Measurements from ENCODE around the gene KCTD20.

GRCh38 chr6:36489426-36489825 is 46.6 kb downstream of the KCTD20 start:
- TF ChIP-seq YY1 (IDR thresholded peaks at IDR 0.05; ENCODE audit: low read depth) (no peak), TCF12 (IDR thresholded peaks at IDR 0.05; ENCODE audit: low read depth) (no peak), CREB1 (IDR thresholded peaks at IDR 0.05; ENCODE audit: low read depth) (no peak), CEBPB (IDR thresholded peaks at IDR 0.05) (no peak), MAX (IDR thresholded peaks at IDR 0.05) (no peak), FOXM1 (IDR thresholded peaks at IDR 0.05; ENCODE audit: borderline replicate concordance, low read depth) (no peak), REST (IDR thresholded peaks at IDR 0.05; ENCODE audit: low read depth) (no peak), EGR1 (IDR thresholded peaks at IDR 0.05) (no peak), RAD21 (IDR thresholded peaks at IDR 0.05; ENCODE audit: low read depth) (no peak), USF1 (IDR thresholded peaks at IDR 0.05) (no peak), ZBTB7A (IDR thresholded peaks at IDR 0.05; ENCODE audit: low read depth) (no peak), TAF1 (IDR thresholded peaks at IDR 0.05; ENCODE audit: low read depth) (no peak), EP300 (IDR thresholded peaks at IDR 0.05; ENCODE audit: borderline replicate concordance) (no peak)
